ENCODE results near the gene GPATCH11. TPM values are rescaled to one million over a fixed set of nuclear protein-coding genes. Genes with fewer than 3 reads are reported as not detected.

Gene GPATCH11
- total RNA-seq, 4 donors from 2014 or later, result 6.3 to 10.6 (median 7.6) TPM

DNA sequence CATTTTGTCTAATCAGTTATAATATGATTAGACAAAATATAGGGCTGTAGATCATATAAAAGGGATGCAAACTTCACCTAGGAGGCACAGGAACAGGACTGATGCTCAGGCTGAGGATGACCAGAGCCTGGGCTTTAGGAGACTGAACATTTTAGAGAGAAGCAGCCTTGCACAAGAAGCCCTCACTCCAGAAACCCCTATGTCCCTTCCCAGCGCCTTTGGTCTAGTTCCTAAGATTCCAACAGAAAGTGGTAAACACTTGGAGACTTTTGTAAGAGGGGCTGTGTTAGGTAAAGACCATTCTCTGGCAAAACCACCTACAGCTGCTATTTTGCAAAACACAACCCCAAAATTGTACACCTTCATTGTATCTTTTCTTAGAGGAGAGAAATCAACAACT is 33.2 kb downstream of the GPATCH11 start:
- no peaks in the 10 kb centered on the region for H3K4me1 ChIP-seq
- 83 to 100% methylated on average over 1 of the region's 1 CpG for WGBS, 2 donors (ENCODE audit: low coverage in 1 of 2)
- peaks cover 0 to 98% of the 10 kb centered on the region in 2 donors for H3K36me3 ChIP-seq
- H3K27ac ChIP-seq, result no peak overlapping the region
- no peak for ATAC-seq
- H3K9me3 ChIP-seq, result no peaks in the 10 kb centered on the region
- no peak for TF ChIP-seq POLR2AphosphoS5 (IDR thresholded peaks at IDR 0.05)
- TF ChIP-seq, protein P1, sequence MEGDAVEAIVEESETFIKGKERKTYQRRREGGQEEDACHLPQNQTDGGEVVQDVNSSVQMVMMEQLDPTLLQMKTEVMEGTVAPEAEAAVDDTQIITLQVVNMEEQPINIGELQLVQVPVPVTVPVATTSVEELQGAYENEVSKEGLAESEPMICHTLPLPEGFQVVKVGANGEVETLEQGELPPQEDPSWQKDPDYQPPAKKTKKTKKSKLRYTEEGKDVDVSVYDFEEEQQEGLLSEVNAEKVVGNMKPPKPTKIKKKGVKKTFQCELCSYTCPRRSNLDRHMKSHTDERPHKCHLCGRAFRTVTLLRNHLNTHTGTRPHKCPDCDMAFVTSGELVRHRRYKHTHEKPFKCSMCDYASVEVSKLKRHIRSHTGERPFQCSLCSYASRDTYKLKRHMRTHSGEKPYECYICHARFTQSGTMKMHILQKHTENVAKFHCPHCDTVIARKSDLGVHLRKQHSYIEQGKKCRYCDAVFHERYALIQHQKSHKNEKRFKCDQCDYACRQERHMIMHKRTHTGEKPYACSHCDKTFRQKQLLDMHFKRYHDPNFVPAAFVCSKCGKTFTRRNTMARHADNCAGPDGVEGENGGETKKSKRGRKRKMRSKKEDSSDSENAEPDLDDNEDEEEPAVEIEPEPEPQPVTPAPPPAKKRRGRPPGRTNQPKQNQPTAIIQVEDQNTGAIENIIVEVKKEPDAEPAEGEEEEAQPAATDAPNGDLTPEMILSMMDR (IDR thresholded peaks at IDR 0.05), result no peak
- no peak for TF ChIP-seq POLR2A (IDR thresholded peaks at IDR 0.05)
- TF ChIP-seq EP300 (IDR thresholded peaks at IDR 0.05), result no peak
- H3K27me3 ChIP-seq, result no peaks in the 10 kb centered on the region
- H3K4me3 ChIP-seq, result no peak overlapping the region

DNA sequence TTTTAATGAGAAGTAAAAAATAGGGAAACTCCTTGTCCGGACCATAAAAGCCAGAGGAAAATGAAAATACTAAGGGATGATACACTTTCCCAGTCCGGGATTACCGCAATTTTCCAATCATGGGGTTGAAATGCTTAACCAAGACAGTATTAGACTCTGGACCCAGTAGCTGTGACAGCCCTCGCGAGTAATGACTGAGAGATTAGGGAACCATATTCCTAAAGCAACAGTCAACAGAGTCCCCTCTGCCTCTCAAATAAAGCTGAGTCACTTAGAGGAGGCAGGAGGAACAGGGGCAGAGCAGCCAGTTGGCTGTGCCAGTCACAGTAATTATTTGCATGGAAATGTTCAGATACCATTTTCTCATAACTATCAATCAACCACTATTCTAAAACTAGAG is 34.8 kb downstream of the GPATCH11 start:
- no peaks in the 10 kb centered on the region for H3K27me3 ChIP-seq
- H3K4me1 ChIP-seq, result no peaks in the 10 kb centered on the region
- 90 to 93% methylated on average over 3 to 5 of the region's 5 CpGs for whole genome bisulfite sequencing, 2 donors (ENCODE audit: low coverage in 1 of 2)
- H3K36me3 ChIP-seq, result peaks cover 0 to 98% of the 10 kb centered on the region in 2 donors
- ATAC-seq, result no peak
- TF ChIP-seq EP300 (IDR thresholded peaks at IDR 0.05), result no peak
- TF ChIP-seq, protein P1 (IDR thresholded peaks at IDR 0.05), result no peak
- no peak overlapping the region for H3K4me3 ChIP-seq
- H3K27ac ChIP-seq, result no peak overlapping the region
- no peaks in the 10 kb centered on the region for H3K9me3 ChIP-seq

- Histone ChIP-seq H3K36me3 (peaks cover 0 to 97% of the 10 kb centered on the region in 2 donors), H3K27me3 (no peaks in the 10 kb centered on the region), H3K9me3 (no peaks in the 10 kb centered on the region), H3K4me1 (no peaks in the 10 kb centered on the region), H3K27ac (no peak overlapping the region), H3K4me3 (no peak overlapping the region)
- WGBS, 2 donors (ENCODE audit: low coverage in 1 of 2), result 100% methylated on average over 1 of the region's 2 CpGs; no CpG with 5 or more reads in 1 of the 2 donors
- ATAC-seq, result no peak
- TF ChIP-seq EP300 (IDR thresholded peaks at IDR 0.05) (no peak), POLR2A (IDR thresholded peaks at IDR 0.05) (no peak), POLR2AphosphoS5 (IDR thresholded peaks at IDR 0.05) (no peak)
- TF ChIP-seq, protein P1 (IDR thresholded peaks at IDR 0.05), result no peak
These were observed 41.1 kb downstream of the GPATCH11 start for GRCh38 chr2:37125416-37125815.

GRCh38 chr2:37132914-37133313 is 48.6 kb downstream of the GPATCH11 start:
- H3K36me3 ChIP-seq, result peaks cover 0 to 100% of the 10 kb centered on the region in 2 donors
- TF ChIP-seq, protein P1 (IDR thresholded peaks at IDR 0.05), result no peak
- TF ChIP-seq POLR2A (IDR thresholded peaks at IDR 0.05) (no peak), EP300 (IDR thresholded peaks at IDR 0.05) (no peak), POLR2AphosphoS5 (IDR thresholded peaks at IDR 0.05) (no peak)
- 93 to 100% methylated on average over 5 to 6 of the region's 6 CpGs for WGBS, 2 donors (ENCODE audit: low coverage in 1 of 2)

GRCh38 chr2:37142546-37142945 is 58.2 kb downstream of the GPATCH11 start:
- H3K4me1 ChIP-seq, result no peaks in the 10 kb centered on the region
- TF ChIP-seq EP300 (IDR thresholded peaks at IDR 0.05), result no peak
- TF ChIP-seq, protein P1 (IDR thresholded peaks at IDR 0.05), result no peak
- ATAC-seq, result no peak
- no peaks in the 10 kb centered on the region for H3K27me3 ChIP-seq
- peaks cover 9 to 100% of the 10 kb centered on the region in 2 donors for H3K36me3 ChIP-seq
- H3K4me3 ChIP-seq, result no peak overlapping the region
- H3K9me3 ChIP-seq, result no peaks in the 10 kb centered on the region
- H3K27ac ChIP-seq, result no peak overlapping the region

More at GRCh38 chr2:37132914-37133313, 48.6 kb downstream of the GPATCH11 start:
- no peaks in the 10 kb centered on the region for H3K27me3 ChIP-seq
- no peak for ATAC-seq
- no peaks in the 10 kb centered on the region for H3K4me1 ChIP-seq
- H3K9me3 ChIP-seq, result no peaks in the 10 kb centered on the region
- H3K4me3 ChIP-seq, result no peak overlapping the region
- H3K27ac ChIP-seq, result no peak overlapping the region

All from gastroesophageal sphincter (tissue), 4 donors.